Kidney (tissue), 14 donors: Measurements from ENCODE around the gene LNPK. TPM values are rescaled to one million over a fixed set of nuclear protein-coding genes. Genes with fewer than 3 reads are reported as not detected.
"Not testable (repeated sequence)": the region's sequence is repeated elsewhere in the genome, so short reads cannot be mapped to it uniquely, and the experiment has no call there.

ENCODE experiments used
- DNase-seq, 5 donors: peaks; one replicate each; pipeline ENCODE4 v3.0.0-alpha.2; 2013 to 2020
- FAIRE-seq: peaks from 2 replicates; lab custom pipeline; 2012; peaks lifted over from hg19 to GRCh38; lab: Jason Lieb, UNC
- H3K27ac ChIP-seq, 2 donors: one replicate each; pipeline ENCODE4 v1.7.0; 2013; ENCODE audit warnings: low read depth in 2 of 2, low read length in 2 of 2, inconsistent platforms in 1 of 2
- H3K27me3 ChIP-seq: one replicate; pipeline ENCODE4 v1.7.1; 2013; ENCODE audit warnings: low read length, inconsistent platforms; ENCODE audit not compliant: control insufficient read depth, insufficient read depth
- H3K36me3 ChIP-seq, 3 donors: one replicate each; pipeline versions ENCODE4 v1.7.0 to v1.7.1; 2013; ENCODE audit warnings: low read length in 3 of 3, control low read depth in 1 of 3, inconsistent platforms in 1 of 3; ENCODE audit not compliant: insufficient read depth in 3 of 3, control insufficient read depth in 2 of 3
- H3K4me1 ChIP-seq, 3 donors: one replicate each; pipeline versions ENCODE4 v1.7.0 to v1.7.1; 2013; ENCODE audit warnings: low read length in 3 of 3, inconsistent platforms in 1 of 3, low read depth in 1 of 3; ENCODE audit not compliant: control insufficient read depth in 2 of 3, insufficient read depth in 2 of 3
- H3K4me3 ChIP-seq, 3 donors: one replicate each; pipeline versions ENCODE4 v1.7.0 to v1.8.1; 2013; ENCODE audit warnings: low read length in 3 of 3, control low read depth in 1 of 3, inconsistent platforms in 1 of 3
- H3K9ac ChIP-seq, 3 donors: one replicate each; pipeline versions ENCODE4 v1.7.0 to v1.7.1; 2013; ENCODE audit warnings: low read length in 3 of 3, control low read depth in 1 of 3, inconsistent platforms in 1 of 3
- H3K9me3 ChIP-seq, 3 donors: one replicate each; pipeline versions ENCODE4 v1.7.0 to v1.7.1; 2013; ENCODE audit warnings: low read length in 3 of 3, control low read depth in 1 of 3, inconsistent platforms in 1 of 3; ENCODE audit not compliant: control insufficient read depth in 2 of 3, insufficient read depth in 1 of 3
- intact Hi-C: fragments of 100-400 bp; cut with DNase I; formaldehyde crosslinking; loops from one replicate; pipeline ENCODE4 v1.11.1; 2022
- polyA plus RNA-seq: library from polyadenylated mRNA; stranded (reverse); fragments of 350-450 nt; fragmentation: Illumina TruSeq; extraction: RNeasy Lipid Tissue Mini Kit (QIAGEN cat#74804); gene quantifications from one replicate; pipeline ENCODE4 v1.2.3, GENCODE V29; 2014; ENCODE audit warnings: low read depth, low replicate concordance; ENCODE audit not compliant: insufficient read depth
- total RNA-seq: library from RNA; stranded (reverse); fragmentation: NEBNext Ultra II Directional; extraction: Animal tissue kit (Norgen Biotek cat#: 25700); gene quantifications from one replicate; pipeline ENCODE4 v1.2.1, GENCODE V29; 2021
- TF ChIP-seq, protein P1 (sequence below): IDR thresholded peaks from 3 replicates; pipeline ENCODE4 v1.5.1; 2012; ENCODE audit warnings: mild to moderate bottlenecking, moderate library complexity, borderline replicate concordance; ENCODE audit not compliant: insufficient read depth; ENCODE audit errors: extremely low read depth
- donor health status: control.
- donor health status: control.
- donor health status: control.
- donor health status: control.
- donor health status: control.
- donor health status: DM: yes; HTN: yes; CAD: no.
- donor health status: Normal renal cell carcinoma (clear cell type).

LNPK gene
- total and polyA plus RNA-seq, 2 donors from 2014 or later = 5.1 to 29.0 TPM

DNA sequence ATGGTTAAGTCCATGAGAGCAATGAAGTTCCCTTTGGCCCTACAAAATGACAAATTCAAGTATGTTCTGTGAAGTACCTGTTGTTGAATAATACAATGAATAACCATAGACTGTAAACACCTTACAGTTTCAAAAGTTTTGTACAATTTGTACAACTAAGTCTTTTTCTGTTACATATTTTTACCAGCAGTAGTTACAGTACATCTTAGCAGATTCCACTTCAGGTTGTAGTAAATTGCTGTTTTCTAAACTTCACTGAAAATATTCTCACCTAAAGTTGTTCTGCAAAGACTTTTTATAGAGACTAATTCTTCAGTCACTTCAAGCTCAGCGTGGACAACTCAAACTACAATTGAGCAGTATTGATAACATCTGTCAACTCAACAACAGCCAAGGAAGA is 28.7 kb downstream of the LNPK start:
- Histone ChIP-seq H3K27ac (no peak overlapping the region), H3K36me3 (no peaks in the 10 kb centered on the region), H3K4me1 (no peaks in the 10 kb centered on the region), H3K4me3 (no peak overlapping the region), H3K9me3 (peaks cover 0 to 1% (median 0%) of the 10 kb centered on the region in 3 donors), H3K27me3 (no peaks in the 10 kb centered on the region), H3K9ac (no peak overlapping the region)
- intact Hi-C loops = no loop called here
- FAIRE-seq (no peak), DNase-seq (no peak)
- TF ChIP-seq, protein P1, sequence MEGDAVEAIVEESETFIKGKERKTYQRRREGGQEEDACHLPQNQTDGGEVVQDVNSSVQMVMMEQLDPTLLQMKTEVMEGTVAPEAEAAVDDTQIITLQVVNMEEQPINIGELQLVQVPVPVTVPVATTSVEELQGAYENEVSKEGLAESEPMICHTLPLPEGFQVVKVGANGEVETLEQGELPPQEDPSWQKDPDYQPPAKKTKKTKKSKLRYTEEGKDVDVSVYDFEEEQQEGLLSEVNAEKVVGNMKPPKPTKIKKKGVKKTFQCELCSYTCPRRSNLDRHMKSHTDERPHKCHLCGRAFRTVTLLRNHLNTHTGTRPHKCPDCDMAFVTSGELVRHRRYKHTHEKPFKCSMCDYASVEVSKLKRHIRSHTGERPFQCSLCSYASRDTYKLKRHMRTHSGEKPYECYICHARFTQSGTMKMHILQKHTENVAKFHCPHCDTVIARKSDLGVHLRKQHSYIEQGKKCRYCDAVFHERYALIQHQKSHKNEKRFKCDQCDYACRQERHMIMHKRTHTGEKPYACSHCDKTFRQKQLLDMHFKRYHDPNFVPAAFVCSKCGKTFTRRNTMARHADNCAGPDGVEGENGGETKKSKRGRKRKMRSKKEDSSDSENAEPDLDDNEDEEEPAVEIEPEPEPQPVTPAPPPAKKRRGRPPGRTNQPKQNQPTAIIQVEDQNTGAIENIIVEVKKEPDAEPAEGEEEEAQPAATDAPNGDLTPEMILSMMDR = no peak

DNA sequence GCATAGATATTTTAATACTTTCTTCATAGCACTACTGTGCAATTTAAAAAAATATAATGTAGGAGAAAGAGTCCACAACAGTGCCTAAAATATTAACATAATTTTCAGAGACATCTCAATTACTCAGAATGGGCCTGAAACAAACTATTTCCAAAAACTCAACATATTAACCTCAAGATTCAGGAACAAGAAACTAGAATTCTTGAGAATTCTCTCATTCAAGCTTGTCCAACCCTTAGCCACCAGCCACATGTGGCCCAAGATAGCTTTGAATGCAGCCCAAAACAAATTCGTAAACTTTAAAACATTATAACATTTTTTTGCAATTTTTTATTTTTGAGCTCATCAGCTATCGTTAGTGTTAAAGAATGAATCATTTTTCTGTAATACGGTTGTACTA is 35.2 kb downstream of the LNPK start:
- H3K27me3 ChIP-seq = no peaks in the 10 kb centered on the region
- H3K36me3 ChIP-seq = no peaks in the 10 kb centered on the region
- intact Hi-C loops = no loop called here
- H3K9me3 ChIP-seq = no peaks in the 10 kb centered on the region
- DNase-seq = no peak
- H3K4me3 ChIP-seq = no peak overlapping the region
- TF ChIP-seq, protein P1 = no peak
- H3K27ac ChIP-seq = no peak overlapping the region
- H3K9ac ChIP-seq = no peak overlapping the region
- no peaks in the 10 kb centered on the region for H3K4me1 ChIP-seq
- FAIRE-seq = no peak

DNA sequence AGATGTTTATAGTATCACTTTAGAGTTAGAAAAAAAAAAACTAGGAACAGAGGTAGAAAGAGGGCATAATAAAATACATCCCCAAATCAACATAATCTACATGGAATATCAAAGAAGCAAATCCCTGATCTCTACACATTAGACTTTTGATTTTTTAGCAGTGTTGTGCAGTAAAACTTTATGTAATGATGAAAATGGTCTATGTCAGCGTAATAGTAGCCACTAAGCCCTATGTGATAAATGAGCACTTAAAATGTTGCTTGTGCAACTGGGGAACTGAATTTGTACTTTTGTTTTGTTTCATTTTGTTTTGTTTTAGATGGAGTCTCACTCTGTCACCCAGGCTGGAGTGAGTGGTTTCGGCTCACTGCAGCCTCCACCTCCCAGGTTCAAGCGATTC is 36.3 kb downstream of the LNPK start:
- intact Hi-C loops = no loop called here
- DNase-seq (peak in 1 of 5 donors; percentile 2), FAIRE-seq (no peak)
- Histone ChIP-seq H3K36me3 (no peaks in the 10 kb centered on the region), H3K4me3 (no peak overlapping the region), H3K4me1 (no peaks in the 10 kb centered on the region), H3K27me3 (no peaks in the 10 kb centered on the region), H3K27ac (no peak overlapping the region), H3K9me3 (no peaks in the 10 kb centered on the region), H3K9ac (no peak overlapping the region)
- TF ChIP-seq, protein P1 = no peak

DNA sequence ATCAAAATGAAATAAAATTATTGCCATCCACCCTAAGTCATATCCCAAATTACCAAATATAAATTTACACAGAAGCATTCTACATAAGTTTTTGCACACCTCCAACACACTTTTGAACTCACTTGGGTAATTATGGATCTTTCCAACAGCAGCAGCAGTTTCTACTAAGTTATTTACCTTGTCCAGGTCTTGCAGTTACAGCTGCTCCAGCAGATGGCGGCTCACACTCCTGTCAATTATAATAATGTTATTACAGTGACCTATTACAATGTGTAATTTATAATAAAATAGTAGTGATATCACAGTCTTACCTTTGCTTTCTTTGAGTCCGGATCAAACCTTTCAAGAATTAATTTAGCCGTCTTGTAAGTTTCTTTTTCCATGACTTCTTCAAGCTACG is 37.9 kb downstream of the LNPK start:
- no peak for FAIRE-seq
- Histone ChIP-seq H3K9me3 (no peaks in the 10 kb centered on the region), H3K27ac (no peak overlapping the region), H3K4me3 (no peak overlapping the region), H3K27me3 (no peaks in the 10 kb centered on the region), H3K4me1 (no peaks in the 10 kb centered on the region), H3K9ac (no peak overlapping the region), H3K36me3 (no peaks in the 10 kb centered on the region)
- DNase-seq = peak in 2 of 5 donors; percentile 3 to 5
- TF ChIP-seq, protein P1 = no peak
- intact Hi-C loops = no loop called here

DNA sequence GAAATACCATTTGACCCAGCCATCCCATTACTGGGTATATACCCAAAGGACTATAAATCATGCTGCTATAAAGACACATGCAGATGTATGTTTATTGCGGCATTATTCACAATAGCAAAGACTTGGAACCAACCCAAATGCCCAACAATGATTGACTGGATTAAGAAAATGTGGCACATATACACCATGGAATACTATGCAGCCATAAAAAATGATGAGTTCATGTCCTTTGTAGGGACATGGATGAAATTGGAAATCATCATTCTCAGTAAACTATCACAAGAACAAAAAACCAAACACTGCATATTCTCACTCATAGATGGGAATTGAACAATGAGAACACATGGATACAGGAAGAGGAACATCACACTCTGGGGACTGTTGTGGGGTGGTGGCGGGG is 38.9 kb downstream of the LNPK start:
- intact Hi-C loops, H3K4me1 ChIP-seq, FAIRE-seq, H3K27ac ChIP-seq, H3K4me3 ChIP-seq, DNase-seq, H3K27me3 ChIP-seq, H3K9me3 ChIP-seq, H3K36me3 ChIP-seq, H3K9ac ChIP-seq: not testable (repeated sequence)
